DOHH2 (cell line): ENCODE results near the gene RBP7.

Experiments
- CTCF ChIP-seq: fragments of 200-600 bp; sonication (generic); IDR thresholded peaks from one replicate; pipeline ENCODE4 v1.5.1; 2014; ENCODE audit warnings: antibody characterized with exemption, mild to moderate bottlenecking, low read depth, low read length; ENCODE audit not compliant: poor library complexity, severe bottlenecking
- EZH2phosphoT487 ChIP-seq: fragments of 200-600 bp; sonication (generic); IDR thresholded peaks from 2 replicates; pipeline ENCODE4 v1.6.1; 2017; ENCODE audit warnings: borderline replicate concordance, mild to moderate bottlenecking, antibody characterized with exemption, low read length, moderate library complexity, mixed read lengths

GRCh38 chr1:10046356-10047085 lies 49.5 kb downstream of the RBP7 start:
- no peak for TF ChIP-seq CTCF
- TF ChIP-seq EZH2phosphoT487, result no peak
